CD14-positive monocyte (primary cell): Measurements from ENCODE around the gene NDUFAB1. TPM values are rescaled to one million over a fixed set of nuclear protein-coding genes. Genes with fewer than 3 reads are reported as not detected.
A peak's percentile ranks its signal among the peaks of the same experiment; 100 is the strongest.
"Not testable (repeated sequence)": the region's sequence is repeated elsewhere in the genome, so short reads cannot be mapped to it uniquely, and the experiment has no call there.

Experiments used
- DNase-seq, 3 donors: peaks; one replicate each; pipeline ENCODE4 v3.0.0-alpha.2; 2011 to 2022
- H2AFZ ChIP-seq: 2 replicates; pipeline ENCODE4 v1.6.0; 2012; ENCODE audit warnings: mild to moderate bottlenecking, low read depth, low read length, inconsistent platforms; ENCODE audit not compliant: insufficient read depth, poor library complexity, severe bottlenecking
- H3K27ac ChIP-seq, 2 donors: 1 replicate in 1 of 2; 2 replicates in 1 of 2; pipeline ENCODE4 v1.5.1; 2012 to 2013; ENCODE audit warnings: low read length in 2 of 2, control low read depth in 1 of 2, inconsistent platforms in 1 of 2, low read depth in 1 of 2, mild to moderate bottlenecking in 1 of 2
- H3K27me3 ChIP-seq, 2 donors: one replicate each; pipeline versions ENCODE4 v1.6.0 to v1.6.1; 2011 to 2013; ENCODE audit warnings: low read length in 2 of 2; ENCODE audit not compliant: control insufficient read depth in 2 of 2, insufficient read depth in 2 of 2
- H3K36me3 ChIP-seq, 2 donors: replicated peaks in 1 of 2; 1 replicate in 1 of 2; 2 replicates in 1 of 2; pipeline versions ENCODE4 v1.5.1 to v1.6.1; 2012 to 2013; ENCODE audit warnings: low read length in 2 of 2, control low read depth in 1 of 2, inconsistent platforms in 1 of 2, mild to moderate bottlenecking in 1 of 2; ENCODE audit not compliant: insufficient read depth in 2 of 2, control insufficient read depth in 1 of 2
- H3K4me1 ChIP-seq, 2 donors: 1 replicate in 1 of 2; 2 replicates in 1 of 2; pipeline versions ENCODE4 v1.5.1 to v1.6.1; 2012 to 2013; ENCODE audit warnings: low read length in 2 of 2, control low read depth in 1 of 2, inconsistent platforms in 1 of 2, mild to moderate bottlenecking in 1 of 2, moderate library complexity in 1 of 2; ENCODE audit not compliant: insufficient read depth in 2 of 2, control insufficient read depth in 1 of 2
- H3K4me2 ChIP-seq: replicated peaks from 2 replicates; pipeline ENCODE3; 2012; ENCODE audit warnings: low read length, moderate library complexity, mild to moderate bottlenecking; ENCODE audit not compliant: poor library complexity, severe bottlenecking; ENCODE audit errors: extremely low read depth
- H3K4me3 ChIP-seq, 3 experiments: fragments of 200-600 bp in 1 of 3; sonication (generic) in 1 of 3; replicated peaks in 1 of 3; 1 replicate in 2 of 3; 2 replicates in 1 of 3; pipeline ENCODE4 v1.5.1; 2011 to 2013; ENCODE audit warnings: low read length in 3 of 3, mild to moderate bottlenecking in 3 of 3, control low read depth in 2 of 3, low read depth in 2 of 3, inconsistent platforms in 1 of 3, moderate library complexity in 1 of 3
- H3K79me2 ChIP-seq: 2 replicates; pipeline ENCODE4 v1.6.0; 2012; ENCODE audit warnings: mild to moderate bottlenecking, control low read depth, inconsistent platforms, low read length, moderate library complexity; ENCODE audit not compliant: insufficient read depth
- H3K9ac ChIP-seq: 2 replicates; pipeline ENCODE4 v1.6.0; 2017; ENCODE audit warnings: low read length, mild to moderate bottlenecking; ENCODE audit not compliant: insufficient read depth, poor library complexity, severe bottlenecking
- H3K9me3 ChIP-seq, 2 donors: replicated peaks in 1 of 2; 1 replicate in 1 of 2; 2 replicates in 1 of 2; pipeline versions ENCODE4 v1.5.1 to v1.6.1; 2012 to 2013; ENCODE audit warnings: low read length in 2 of 2, control low read depth in 1 of 2; ENCODE audit not compliant: control insufficient read depth in 1 of 2, insufficient read depth in 1 of 2
- H4K20me1 ChIP-seq: 2 replicates; pipeline ENCODE4 v1.6.0; 2012; ENCODE audit warnings: mild to moderate bottlenecking, low read length, control low read depth, moderate library complexity; ENCODE audit not compliant: insufficient read depth
- H3K27ac Mint-ChIP-seq, 7 donors: one replicate each; pipeline ENCODE4 v1.8.0; 2020; ENCODE audit warnings: mild to moderate bottlenecking in 7 of 7, mixed read lengths in 7 of 7, moderate library complexity in 6 of 7, inconsistent platforms in 2 of 7
- H3K27me3 Mint-ChIP-seq, 3 donors: one replicate each; pipeline ENCODE4 v1.8.0; 2021 to 2022; ENCODE audit warnings: low read depth in 3 of 3, mild to moderate bottlenecking in 3 of 3, mixed read lengths in 3 of 3, moderate library complexity in 3 of 3, inconsistent platforms in 1 of 3
- H3K36me3 Mint-ChIP-seq, 2 donors: one replicate each; pipeline ENCODE4 v1.8.0; 2020; ENCODE audit warnings: mixed read lengths in 2 of 2, inconsistent platforms in 1 of 2, mild to moderate bottlenecking in 1 of 2
- H3K4me1 Mint-ChIP-seq: one replicate; pipeline ENCODE4 v1.8.0; 2020; ENCODE audit warnings: mild to moderate bottlenecking, mixed read lengths
- H3K4me3 Mint-ChIP-seq, 2 donors: one replicate each; pipeline ENCODE4 v1.8.0; 2020; ENCODE audit warnings: mild to moderate bottlenecking in 2 of 2, mixed read lengths in 2 of 2, moderate library complexity in 1 of 2
- H3K9me3 Mint-ChIP-seq, 7 donors: one replicate each; pipeline ENCODE4 v1.8.0; 2020 to 2022; ENCODE audit warnings: mixed read lengths in 7 of 7, mild to moderate bottlenecking in 6 of 7, moderate library complexity in 6 of 7, inconsistent platforms in 2 of 7
- CTCF ChIP-seq: fragments of 200-600 bp; IDR thresholded peaks from one replicate; pipeline ENCODE4 v1.8.0; 2022; ENCODE audit warnings: antibody characterized with exemption, mild to moderate bottlenecking
- WGBS: methylation state at CpG from one replicate; pipeline ENCODE4 v1.1.5; 2013; ENCODE audit warnings: missing lambda C conversion rate; ENCODE audit not compliant: insufficient coverage; 5-methylcytosine and 5-hydroxymethylcytosine counted together
- intact Hi-C, 2 donors: fragments of 100-400 bp; cut with micrococcal nuclease; formaldehyde crosslinking; loops; one replicate each; pipeline versions ENCODE4 v1.15.0 to v1.15.1; 2023
- polyA plus RNA-seq, 3 donors: library from polyadenylated mRNA; depleted of rRNA in 1 of 3; unstranded in 2 of 3; stranded (reverse) in 1 of 3; fragments of 300-500 nt in 2 of 3; fragments of >200 nt in 1 of 3; fragmentation: Illumina TruSeq in 2 of 3; gene quantifications; 1 replicate in 2 of 3; 2 replicates in 1 of 3; pipeline ENCODE4 v1.2.3, GENCODE V29; 2012 to 2021

NDUFAB1 gene
- polyA plus RNA-seq, 3 donors = 50.2 to 257 (median 240) TPM

- Mint-ChIP-seq H3K4me3 (no peak overlapping the region), H3K27me3 (no peaks in the 10 kb centered on the region), H3K36me3 (peaks cover 45 to 72% of the 10 kb centered on the region in 2 donors), H3K27ac (peak overlapping the region in 1 of 7 donors; percentile 58), H3K4me1 (no peaks in the 10 kb centered on the region), H3K9me3 (no peaks in the 10 kb centered on the region)
- Histone ChIP-seq H3K9me3 (no peaks in the 10 kb centered on the region), H3K27me3 (no peaks in the 10 kb centered on the region), H3K4me1 (no peaks in the 10 kb centered on the region), H3K4me3 (no peak overlapping the region), H4K20me1 (no peaks in the 10 kb centered on the region), H3K36me3 (peaks cover 34 to 67% of the 10 kb centered on the region in 2 donors), H3K9ac (no peak overlapping the region), H3K27ac (no peak overlapping the region), H2AFZ (no peak overlapping the region), H3K79me2 (no peaks in the 10 kb centered on the region), H3K4me2 (no peak overlapping the region)
- TF ChIP-seq CTCF = no peak
- intact Hi-C loops = no loop called here
- no peak for DNase-seq
- WGBS = 92% methylated on average over 9 of the region's 9 CpGs
Measured at GRCh38 chr16:23615805-23616204, 19.7 kb upstream of the NDUFAB1 start.

GRCh38 chr16:23611936-23612335, 15.8 kb upstream of the NDUFAB1 start:
- Mint-ChIP-seq H3K36me3 (peaks cover 28 to 56% of the 10 kb centered on the region in 2 donors), H3K4me1 (peaks cover 3% of the 10 kb centered on the region), H3K27ac (no peak overlapping the region), H3K27me3 (no peaks in the 10 kb centered on the region), H3K9me3 (no peaks in the 10 kb centered on the region), H3K4me3 (no peak overlapping the region)
- H3K27me3 ChIP-seq = no peaks in the 10 kb centered on the region
- H3K9me3 ChIP-seq = no peaks in the 10 kb centered on the region
- no peak overlapping the region for H3K27ac ChIP-seq
- no peak for TF ChIP-seq CTCF
- H4K20me1 ChIP-seq = no peaks in the 10 kb centered on the region
- H3K4me1 ChIP-seq = no peaks in the 10 kb centered on the region
- intact Hi-C loops = no loop called here
- no peak overlapping the region for H3K4me2 ChIP-seq
- H3K79me2 ChIP-seq = no peaks in the 10 kb centered on the region
- WGBS = 100% methylated on average over 1 of the region's 3 CpGs
- no peak overlapping the region for H3K9ac ChIP-seq
- no peak overlapping the region for H3K4me3 ChIP-seq
- no peak overlapping the region for H2AFZ ChIP-seq
- no peak for DNase-seq
- H3K36me3 ChIP-seq = peaks cover 24 to 41% of the 10 kb centered on the region in 2 donors

- H3K9ac ChIP-seq, H3K4me1 Mint-ChIP-seq, H3K27ac ChIP-seq, H3K4me2 ChIP-seq, intact Hi-C loops, H3K27me3 Mint-ChIP-seq, H3K4me3 ChIP-seq, H4K20me1 ChIP-seq, H3K27ac Mint-ChIP-seq, H3K4me3 Mint-ChIP-seq, DNase-seq, H3K79me2 ChIP-seq, H3K9me3 Mint-ChIP-seq, H3K4me1 ChIP-seq, H2AFZ ChIP-seq, H3K27me3 ChIP-seq, H3K9me3 ChIP-seq: not testable (repeated sequence)
- H3K36me3 Mint-ChIP-seq = peaks cover 27 to 54% of the 10 kb centered on the region in 2 donors
- no CpG with 5 or more reads among the region's 6 CpGs for whole genome bisulfite sequencing
- peaks cover 22 to 37% of the 10 kb centered on the region in 2 donors for H3K36me3 ChIP-seq
Measured at GRCh38 chr16:23610905-23611304, 14.8 kb upstream of the NDUFAB1 start.
